HepG2 (cell line): ENCODE measurements around the gene LRRC25. TPM values are rescaled to one million over a fixed set of nuclear protein-coding genes. Genes with fewer than 3 reads are reported as not detected.

Source experiments
- CEBPG ChIP-seq: IDR thresholded peaks from 2 replicates; pipeline ENCODE4 v1.6.1; 2016
- EED ChIP-seq: sonication (generic); formaldehyde crosslinking; IDR thresholded peaks from 2 replicates; pipeline ENCODE4 v1.5.0; 2020; ENCODE audit warnings: mild to moderate bottlenecking, missing genetic modification reagents
- ELF4 ChIP-seq: sonication (generic); formaldehyde crosslinking; IDR thresholded peaks from 2 replicates; pipeline ENCODE4 v1.5.0; 2020; ENCODE audit warnings: missing genetic modification reagents, mild to moderate bottlenecking, moderate library complexity, borderline replicate concordance
- FOSL2 ChIP-seq: sonication (generic); formaldehyde crosslinking; IDR thresholded peaks from 2 replicates; pipeline ENCODE4 v1.4.0; 2020; ENCODE audit warnings: missing genetic modification reagents
- HIVEP1 ChIP-seq: sonication (generic); formaldehyde crosslinking; IDR thresholded peaks from 2 replicates; pipeline ENCODE4 v1.4.0; 2020; ENCODE audit warnings: mild to moderate bottlenecking, missing genetic modification reagents
- HNRNPK ChIP-seq: fragments of 200-400 bp; formaldehyde crosslinking; IDR thresholded peaks from 2 replicates; pipeline ENCODE4 v1.6.1; 2018; ENCODE audit warnings: low read length, low read depth, moderate library complexity, mild to moderate bottlenecking; ENCODE audit not compliant: poor library complexity, severe bottlenecking
- HNRNPLL ChIP-seq: fragments of 200-400 bp; formaldehyde crosslinking; IDR thresholded peaks from 2 replicates; pipeline ENCODE4 v1.6.1; 2017; ENCODE audit warnings: mild to moderate bottlenecking, low read depth, low read length; ENCODE audit not compliant: poor library complexity, severe bottlenecking
- HNRNPUL1 ChIP-seq: fragments of 200-400 bp; formaldehyde crosslinking; IDR thresholded peaks from 2 replicates; pipeline ENCODE4 v1.6.1; 2017; ENCODE audit warnings: low read depth, mild to moderate bottlenecking, low read length, moderate library complexity
- MXD1 ChIP-seq: sonication (generic); formaldehyde crosslinking; IDR thresholded peaks from 2 replicates; pipeline ENCODE4 v1.4.0; 2020; ENCODE audit warnings: mild to moderate bottlenecking, missing genetic modification reagents
- RARA ChIP-seq: IDR thresholded peaks from 2 replicates; pipeline ENCODE4 v1.6.1; 2016; ENCODE audit warnings: missing genetic modification reagents, missing compliant biosample characterization
- RFX3 ChIP-seq: IDR thresholded peaks from 2 replicates; pipeline ENCODE4 v1.6.1; 2016; ENCODE audit warnings: missing biosample characterization, missing genetic modification reagents
- RXRB ChIP-seq: IDR thresholded peaks from 2 replicates; pipeline ENCODE4 v1.6.1; 2016; ENCODE audit warnings: borderline replicate concordance, missing genetic modification reagents, missing compliant biosample characterization
- U2AF2 ChIP-seq: fragments of 200-400 bp; formaldehyde crosslinking; IDR thresholded peaks from 2 replicates; pipeline ENCODE4 v1.6.1; 2017; ENCODE audit warnings: low read depth, mild to moderate bottlenecking, low read length
- ZNF878 ChIP-seq: sonication (generic); formaldehyde crosslinking; IDR thresholded peaks from 2 replicates; pipeline ENCODE4 v1.8.1; 2023; ENCODE audit warnings: mild to moderate bottlenecking, missing genetic modification reagents, moderate library complexity
- polyA plus RNA-seq, 8 experiments: library from polyadenylated mRNA; depleted of rRNA in 3 of 8; stranded (reverse) in 7 of 8; unstranded in 1 of 8; fragments of >200 nt; fragmentation: Illumina TruSeq in 4 of 8; extraction: Trizol in 4 of 8; gene quantifications; 2 replicates each; pipeline versions ENCODE4 v1.2.1 to v1.2.3, GENCODE V29; 2011 to 2016; ENCODE audit warnings: low read depth in 4 of 8, missing spikeins in 1 of 8, mixed read lengths in 1 of 8; ENCODE audit not compliant: insufficient read depth in 1 of 8
- total RNA-seq, 5 experiments: library from RNA; depleted of rRNA; stranded (reverse); fragments of >200 nt; fragmentation: Illumina TruSeq; extraction: Trizol; gene quantifications; 2 replicates each; pipeline ENCODE4 v1.2.3, GENCODE V29; 2016; ENCODE audit warnings: low read depth in 1 of 5
- TF ChIP-seq, protein P1 (sequence below), 2 experiments: fragments of 450-650 bp in 1 of 2; sonication (generic) in 1 of 2; formaldehyde crosslinking in 1 of 2; IDR thresholded peaks; 2 replicates each; pipeline versions ENCODE4 v1.6.1 to v1.8.0; 2016 to 2022; ENCODE audit warnings: antibody characterized with exemption in 1 of 2, mild to moderate bottlenecking in 1 of 2, missing genetic modification reagents in 1 of 2
- TF ChIP-seq, protein P2 (sequence below): sonication (generic); formaldehyde crosslinking; IDR thresholded peaks from 2 replicates; pipeline ENCODE4 v1.8.0; 2022; ENCODE audit warnings: low read depth, missing genetic modification reagents
- TF ChIP-seq, protein P3 (sequence below): sonication (generic); formaldehyde crosslinking; IDR thresholded peaks from 2 replicates; pipeline ENCODE4 v1.4.0; 2020; ENCODE audit warnings: missing genetic modification reagents

Gene LRRC25
- total and polyA plus RNA-seq, 2 of the 13 experiments (the other 11 are each of a cell fraction or from before 2014, with no cell fraction given): 0.13 to 0.53 TPM

- TF ChIP-seq FOSL2 (CRISPR knock-in tag) (no peak), HNRNPK (peak; percentile 89), MXD1 (CRISPR knock-in tag) (0 out of 2 replicates have a peak, but pooled peaks have one; percentile 46), U2AF2 (0 out of 2 replicates have a peak, but pooled peaks have one; percentile 86), EED (0 out of 2 replicates have a peak, but pooled peaks have one; percentile 35), HNRNPLL (peak; percentile 89), CEBPG (CRISPR knock-in tag) (no peak), ZNF878 (CRISPR knock-in tag) (no peak), HIVEP1 (CRISPR knock-in tag) (peak; percentile 69), RFX3 (CRISPR knock-in tag) (peak; percentile 89), RXRB (no peak), RARA (CRISPR knock-in tag) (peak; percentile 38; the same call in 1 of the 2 replicates), ELF4 (CRISPR knock-in tag) (peak; percentile 35; the same call in 1 of the 2 replicates), HNRNPUL1 (no peak)
- TF ChIP-seq, protein P1, sequence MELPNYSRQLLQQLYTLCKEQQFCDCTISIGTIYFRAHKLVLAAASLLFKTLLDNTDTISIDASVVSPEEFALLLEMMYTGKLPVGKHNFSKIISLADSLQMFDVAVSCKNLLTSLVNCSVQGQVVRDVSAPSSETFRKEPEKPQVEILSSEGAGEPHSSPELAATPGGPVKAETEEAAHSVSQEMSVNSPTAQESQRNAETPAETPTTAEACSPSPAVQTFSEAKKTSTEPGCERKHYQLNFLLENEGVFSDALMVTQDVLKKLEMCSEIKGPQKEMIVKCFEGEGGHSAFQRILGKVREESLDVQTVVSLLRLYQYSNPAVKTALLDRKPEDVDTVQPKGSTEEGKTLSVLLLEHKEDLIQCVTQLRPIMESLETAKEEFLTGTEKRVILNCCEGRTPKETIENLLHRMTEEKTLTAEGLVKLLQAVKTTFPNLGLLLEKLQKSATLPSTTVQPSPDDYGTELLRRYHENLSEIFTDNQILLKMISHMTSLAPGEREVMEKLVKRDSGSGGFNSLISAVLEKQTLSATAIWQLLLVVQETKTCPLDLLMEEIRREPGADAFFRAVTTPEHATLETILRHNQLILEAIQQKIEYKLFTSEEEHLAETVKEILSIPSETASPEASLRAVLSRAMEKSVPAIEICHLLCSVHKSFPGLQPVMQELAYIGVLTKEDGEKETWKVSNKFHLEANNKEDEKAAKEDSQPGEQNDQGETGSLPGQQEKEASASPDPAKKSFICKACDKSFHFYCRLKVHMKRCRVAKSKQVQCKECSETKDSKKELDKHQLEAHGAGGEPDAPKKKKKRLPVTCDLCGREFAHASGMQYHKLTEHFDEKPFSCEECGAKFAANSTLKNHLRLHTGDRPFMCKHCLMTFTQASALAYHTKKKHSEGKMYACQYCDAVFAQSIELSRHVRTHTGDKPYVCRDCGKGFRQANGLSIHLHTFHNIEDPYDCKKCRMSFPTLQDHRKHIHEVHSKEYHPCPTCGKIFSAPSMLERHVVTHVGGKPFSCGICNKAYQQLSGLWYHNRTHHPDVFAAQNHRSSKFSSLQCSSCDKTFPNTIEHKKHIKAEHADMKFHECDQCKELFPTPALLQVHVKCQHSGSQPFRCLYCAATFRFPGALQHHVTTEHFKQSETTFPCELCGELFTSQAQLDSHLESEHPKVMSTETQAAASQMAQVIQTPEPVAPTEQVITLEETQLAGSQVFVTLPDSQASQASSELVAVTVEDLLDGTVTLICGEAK (IDR thresholded peaks at IDR 0.05): no peak
- TF ChIP-seq, protein P1 (CRISPR knock-in tag; IDR thresholded peaks at IDR 0.05): no peak
- TF ChIP-seq, protein P2, sequence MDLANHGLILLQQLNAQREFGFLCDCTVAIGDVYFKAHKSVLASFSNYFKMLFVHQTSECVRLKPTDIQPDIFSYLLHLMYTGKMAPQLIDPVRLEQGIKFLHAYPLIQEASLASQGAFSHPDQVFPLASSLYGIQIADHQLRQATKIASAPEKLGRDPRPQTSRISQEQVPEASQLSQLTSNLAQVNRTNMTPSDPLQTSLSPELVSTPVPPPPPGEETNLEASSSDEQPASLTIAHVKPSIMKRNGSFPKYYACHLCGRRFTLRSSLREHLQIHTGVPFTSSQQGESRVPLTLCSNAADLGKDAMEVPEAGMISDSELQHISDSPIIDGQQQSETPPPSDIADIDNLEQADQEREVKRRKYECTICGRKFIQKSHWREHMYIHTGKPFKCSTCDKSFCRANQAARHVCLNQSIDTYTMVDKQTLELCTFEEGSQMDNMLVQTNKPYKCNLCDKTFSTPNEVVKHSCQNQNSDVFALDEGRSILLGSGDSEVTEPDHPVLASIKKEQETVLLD (CRISPR knock-in tag): 0 out of 2 replicates have a peak, but pooled peaks have one; percentile 60
- TF ChIP-seq, protein P3, sequence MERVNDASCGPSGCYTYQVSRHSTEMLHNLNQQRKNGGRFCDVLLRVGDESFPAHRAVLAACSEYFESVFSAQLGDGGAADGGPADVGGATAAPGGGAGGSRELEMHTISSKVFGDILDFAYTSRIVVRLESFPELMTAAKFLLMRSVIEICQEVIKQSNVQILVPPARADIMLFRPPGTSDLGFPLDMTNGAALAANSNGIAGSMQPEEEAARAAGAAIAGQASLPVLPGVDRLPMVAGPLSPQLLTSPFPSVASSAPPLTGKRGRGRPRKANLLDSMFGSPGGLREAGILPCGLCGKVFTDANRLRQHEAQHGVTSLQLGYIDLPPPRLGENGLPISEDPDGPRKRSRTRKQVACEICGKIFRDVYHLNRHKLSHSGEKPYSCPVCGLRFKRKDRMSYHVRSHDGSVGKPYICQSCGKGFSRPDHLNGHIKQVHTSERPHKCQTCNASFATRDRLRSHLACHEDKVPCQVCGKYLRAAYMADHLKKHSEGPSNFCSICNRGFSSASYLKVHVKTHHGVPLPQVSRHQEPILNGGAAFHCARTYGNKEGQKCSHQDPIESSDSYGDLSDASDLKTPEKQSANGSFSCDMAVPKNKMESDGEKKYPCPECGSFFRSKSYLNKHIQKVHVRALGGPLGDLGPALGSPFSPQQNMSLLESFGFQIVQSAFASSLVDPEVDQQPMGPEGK (CRISPR knock-in tag): peak; percentile 68
Measured at GRCh38 chr19:18416778-18417249, 19.4 kb upstream of the LRRC25 start (continued).
